ENCODE results near the gene TTLL4.
"Not testable (repeated sequence)": the region's sequence is repeated elsewhere in the genome, so short reads cannot be mapped to it uniquely, and the experiment has no call there.

TTLL4 gene

GRCh38 chr2:218746470-218746795 is 35.8 kb downstream of the TTLL4 start:
- DNase-seq, result no peak

DNA sequence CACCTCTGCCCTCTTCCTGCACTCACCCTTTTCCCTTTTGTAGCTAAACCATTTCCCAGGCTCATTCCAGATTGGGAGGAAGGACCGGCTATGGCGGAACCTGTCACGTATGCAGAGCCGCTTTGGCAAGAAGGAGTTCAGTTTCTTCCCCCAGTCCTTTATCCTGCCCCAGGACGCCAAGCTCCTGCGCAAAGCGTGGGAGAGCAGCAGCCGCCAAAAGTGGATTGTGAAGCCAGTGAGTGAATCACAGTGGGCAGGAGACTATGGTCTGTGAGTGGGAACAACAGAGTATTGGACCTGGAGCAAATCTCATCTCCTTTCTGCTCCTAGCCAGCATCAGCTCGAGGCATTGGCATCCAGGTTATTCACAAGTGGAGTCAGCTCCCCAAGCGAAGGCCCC is 36.3 kb downstream of the TTLL4 start:
- DNase-seq, result no peak

DNA sequence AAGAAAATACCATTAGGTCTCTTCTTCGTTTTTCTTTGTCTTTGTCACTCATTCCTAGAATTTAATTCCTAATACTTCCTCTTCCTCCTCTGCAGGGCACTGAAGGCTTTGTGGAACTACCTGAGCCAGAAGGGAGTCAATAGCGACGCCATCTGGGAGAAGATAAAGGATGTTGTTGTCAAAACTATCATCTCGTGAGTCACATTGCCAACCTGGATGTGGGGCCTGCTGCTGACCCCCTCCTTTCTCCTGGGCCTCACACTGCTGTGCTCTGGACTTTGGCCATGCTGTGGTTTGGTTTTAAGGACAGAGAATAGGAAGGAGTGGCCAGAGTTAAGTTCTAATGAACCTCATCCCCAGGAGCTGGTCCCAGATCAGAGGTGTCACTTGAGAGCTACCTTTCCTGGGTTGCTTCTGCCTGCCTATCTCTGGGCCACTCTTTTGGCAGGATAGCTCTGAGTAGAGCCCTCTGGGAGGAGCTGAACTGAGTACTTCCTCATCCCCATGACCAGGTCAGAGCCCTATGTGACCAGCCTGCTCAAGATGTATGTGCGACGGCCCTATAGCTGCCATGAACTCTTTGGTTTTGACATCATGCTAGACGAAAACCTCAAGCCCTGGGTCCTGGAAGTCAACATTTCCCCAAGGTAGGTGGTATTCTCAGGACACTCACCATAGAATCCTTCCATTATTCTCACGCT is 38.3 kb downstream of the TTLL4 start:
- no peak for DNase-seq

DNA sequence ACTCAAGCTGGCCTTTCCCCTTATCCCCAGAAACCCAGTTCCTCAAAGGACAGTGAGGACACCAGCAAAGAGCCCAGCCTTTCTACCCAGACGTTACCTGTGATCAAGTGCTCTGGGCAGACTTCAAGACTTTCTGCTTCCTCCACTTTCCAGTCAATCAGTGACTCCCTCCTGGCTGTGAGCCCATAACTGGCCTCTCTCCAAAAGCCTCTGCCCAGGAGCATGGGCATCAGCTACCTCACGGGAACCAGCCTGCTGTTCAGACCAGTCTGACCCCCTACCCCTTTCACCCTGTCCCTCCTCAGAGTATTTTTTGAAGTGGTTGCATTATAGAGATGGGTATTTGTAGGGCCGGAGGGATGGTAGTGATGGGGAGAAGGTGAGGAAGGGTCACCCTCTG is 43.6 kb downstream of the TTLL4 start:
- DNase-seq, result no peak

DNA sequence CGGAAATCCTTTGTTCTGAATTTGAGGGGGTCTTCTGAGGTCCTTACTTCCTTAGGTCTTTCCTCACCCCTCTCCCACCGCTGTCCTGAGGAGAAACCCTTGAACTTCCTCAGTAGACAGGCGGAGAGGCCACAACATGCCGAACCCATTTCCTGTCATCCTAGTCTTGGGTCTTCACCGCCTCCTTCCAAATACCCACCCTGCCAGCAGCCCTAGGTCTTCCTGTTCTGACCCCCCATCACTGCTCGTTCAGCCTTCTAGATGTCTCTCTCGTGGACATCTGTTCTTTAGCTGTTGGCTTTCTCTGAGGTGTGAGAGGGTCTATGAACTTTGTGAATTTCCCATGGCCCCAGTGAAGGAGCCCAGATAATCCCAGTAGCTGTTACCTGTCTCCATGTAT is 44.1 kb downstream of the TTLL4 start:
- no peak for DNase-seq

- DNase-seq, result no peak
These were observed 44.5 kb downstream of the TTLL4 start for GRCh38 chr2:218755198-218755566.

- no peak for DNase-seq
These were observed 45.2 kb downstream of the TTLL4 start for GRCh38 chr2:218755567-218756404.

DNA sequence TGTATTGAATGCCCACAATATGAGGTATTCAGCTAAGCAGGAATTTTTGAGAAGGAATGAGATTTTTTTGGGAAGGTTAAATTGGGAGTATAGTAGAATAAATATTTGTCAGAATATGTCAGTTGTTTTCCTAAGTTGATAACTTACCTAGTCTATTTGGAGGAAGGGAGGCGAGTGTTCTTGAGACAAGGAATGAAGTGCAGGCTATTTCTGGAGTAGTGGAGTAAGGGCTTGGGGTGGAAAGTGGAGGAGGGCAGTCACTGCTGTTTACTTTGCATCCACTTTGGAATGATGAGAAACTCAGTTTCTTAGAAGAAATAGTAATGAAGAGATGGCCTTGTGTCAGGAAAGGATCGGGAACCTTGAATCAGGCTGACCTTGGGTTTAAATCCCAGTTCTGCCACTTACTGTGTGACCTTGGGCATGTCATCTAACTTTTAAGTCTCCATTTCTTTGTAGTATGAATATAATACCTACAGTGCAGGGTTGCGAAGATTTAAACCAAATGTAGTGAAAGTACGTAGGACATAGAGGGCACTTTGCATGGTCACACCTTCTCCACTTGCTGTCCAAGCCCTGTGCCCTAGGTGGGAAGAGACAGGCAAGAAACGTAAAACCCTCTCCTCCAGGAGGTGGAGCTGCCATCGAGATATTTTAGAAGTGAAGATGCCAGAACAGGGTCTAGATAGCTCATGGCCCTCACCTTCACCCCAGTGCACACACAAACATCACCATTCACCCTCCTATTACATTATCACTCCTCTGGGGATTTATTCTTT is 46.2 kb downstream of the TTLL4 start:
- DNase-seq, result no peak

GRCh38 chr2:218761795-218762194 is 51.2 kb downstream of the TTLL4 start:
- no peak for DNase-seq

GRCh38 chr2:218772759-218773158 is 62.1 kb downstream of the TTLL4 start:
- not testable (repeated sequence) for DNase-seq

GRCh38 chr2:218773881-218774280 is 63.2 kb downstream of the TTLL4 start:
- no peak for DNase-seq

DNA sequence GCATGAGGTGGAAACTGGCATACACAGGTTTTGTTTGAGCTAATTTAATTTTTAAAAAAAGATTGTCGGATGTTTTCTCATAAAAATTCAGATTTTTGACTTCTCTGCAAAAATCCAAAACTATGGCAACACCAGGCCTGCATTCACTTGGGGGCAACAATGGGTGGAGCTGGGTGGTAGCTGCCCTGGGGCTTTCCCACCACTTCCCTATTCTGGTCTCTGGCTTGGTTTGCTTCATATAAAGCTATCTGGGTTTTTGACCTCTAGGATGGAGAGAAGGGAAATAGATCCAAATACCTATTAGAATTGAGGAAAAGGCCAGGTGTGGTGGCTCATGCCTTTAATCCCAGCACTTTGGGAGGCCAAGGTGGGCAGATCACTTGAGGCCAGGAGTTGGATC is 65.9 kb downstream of the TTLL4 start:
- DNase-seq, result no peak

DNA sequence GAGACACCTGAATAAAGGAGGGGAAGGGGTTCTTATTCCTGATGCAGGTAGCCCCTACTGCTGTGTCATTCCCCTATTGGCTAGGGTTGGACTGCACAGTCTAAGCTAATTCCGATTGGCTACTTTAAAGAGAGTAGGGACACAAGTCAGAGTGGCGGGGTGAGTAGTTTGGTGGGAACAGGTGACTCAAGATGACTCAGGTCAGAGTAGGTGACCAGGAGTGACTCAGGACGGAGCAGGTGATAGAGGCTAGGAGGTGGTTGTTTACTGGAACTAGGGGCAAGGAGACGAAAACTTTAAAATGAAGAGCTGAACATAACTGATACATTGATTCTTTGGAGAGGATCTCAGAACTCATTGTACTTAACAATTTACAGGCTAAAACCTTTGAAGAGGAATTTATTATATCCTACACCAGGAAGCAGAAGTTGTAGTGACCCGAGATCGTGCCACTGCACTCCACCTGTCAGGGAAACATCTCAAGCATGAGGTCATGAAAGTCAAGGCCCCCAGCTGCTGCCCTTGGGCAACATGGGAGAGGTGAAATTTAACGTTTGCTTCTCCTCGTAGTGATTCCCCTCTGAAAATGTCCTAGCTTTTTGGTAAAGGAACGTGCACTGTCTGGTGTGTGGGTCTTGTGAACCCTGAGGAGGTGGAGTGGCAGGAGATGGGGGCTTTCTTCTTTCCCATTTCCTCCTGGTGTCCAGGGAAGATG is 66.8 kb downstream of the TTLL4 start:
- DNase-seq, result no peak

GRCh38 chr2:218780046-218780445 is 69.4 kb downstream of the TTLL4 start:
- DNase-seq, result no peak

DNA sequence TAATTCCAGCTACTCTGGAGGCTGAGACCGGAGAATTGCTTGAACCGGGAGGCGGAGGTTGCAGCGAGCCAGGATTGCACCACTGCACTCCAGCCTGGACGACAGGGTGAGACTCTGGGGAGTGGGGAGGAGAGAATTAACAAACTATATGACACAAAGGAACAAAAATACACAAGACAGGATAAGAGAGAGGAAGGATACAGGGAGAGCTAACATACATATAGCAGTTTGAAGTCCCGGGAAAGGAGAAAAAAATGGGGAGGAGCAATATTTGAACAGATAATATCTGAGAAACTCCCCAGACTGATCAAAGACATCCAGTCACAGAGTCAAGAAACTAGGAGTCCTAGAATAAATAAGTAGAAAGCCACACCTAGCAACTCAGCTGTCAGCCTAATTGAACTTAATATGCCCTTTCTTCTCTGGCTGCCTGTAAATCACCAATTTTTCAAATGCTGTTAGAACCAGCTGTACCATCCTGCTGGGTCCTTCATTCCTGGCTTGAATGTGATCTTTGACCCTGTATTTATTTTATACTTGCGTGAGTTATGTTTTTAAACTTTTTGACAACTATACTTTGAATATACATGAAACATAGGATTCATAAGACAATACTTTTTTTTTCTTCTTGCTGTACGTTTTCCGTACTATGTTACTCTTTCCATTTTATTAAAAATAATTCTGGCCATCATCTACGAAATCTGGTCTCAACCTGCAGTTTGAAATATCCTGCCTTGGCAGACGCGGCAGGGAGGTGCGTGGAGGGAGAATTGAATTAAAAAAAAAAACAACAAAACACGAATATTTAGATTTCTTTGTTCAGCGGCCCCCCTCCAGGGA is 70.4 kb downstream of the TTLL4 start:
- no peak for DNase-seq

DNA sequence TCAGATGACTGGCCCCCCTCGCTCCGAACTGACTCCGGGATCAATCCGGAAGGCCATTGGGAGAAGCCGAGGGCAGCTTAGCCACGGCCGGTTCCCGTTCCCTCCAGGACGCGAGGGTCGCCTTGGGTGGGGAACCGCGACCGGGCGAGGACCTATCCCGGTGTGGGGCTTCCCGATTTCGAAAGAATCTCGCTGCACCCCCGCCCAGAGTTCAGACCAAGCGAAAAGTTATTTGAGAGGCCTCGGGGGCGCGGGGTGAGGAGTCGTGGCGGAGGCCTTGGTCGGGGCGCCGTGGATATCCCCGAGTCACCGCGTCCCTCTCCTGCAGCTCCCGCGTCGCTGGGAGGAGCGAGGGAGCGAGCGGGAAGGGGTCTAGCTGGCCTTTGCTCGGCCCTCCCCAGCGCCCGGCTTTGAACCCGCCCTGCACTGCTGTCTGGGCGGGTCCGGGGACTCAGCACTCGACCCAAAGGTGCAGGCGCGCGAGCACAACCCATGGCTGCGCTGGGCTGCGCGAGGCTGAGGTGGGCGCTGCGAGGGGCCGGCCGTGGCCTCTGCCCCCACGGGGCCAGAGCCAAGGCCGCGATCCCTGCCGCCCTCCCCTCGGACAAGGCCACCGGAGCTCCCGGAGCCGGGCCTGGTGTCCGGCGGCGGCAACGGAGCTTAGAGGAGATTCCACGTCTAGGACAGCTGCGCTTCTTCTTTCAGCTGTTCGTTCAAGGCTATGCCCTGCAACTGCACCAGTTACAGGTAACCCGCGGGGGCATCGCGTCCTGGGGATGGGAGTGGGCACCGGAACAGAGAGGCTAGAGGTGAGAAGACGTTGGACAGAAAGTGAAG is 71.3 kb downstream of the TTLL4 start, which contains the start of gene CYP27A1:
Gene CYP27A1 (plus strand): TSS at position 457 of the 837 bp plus-strand sequence. CDS start 36 bp downstream, at position 493.
- no peak for DNase-seq

DNA sequence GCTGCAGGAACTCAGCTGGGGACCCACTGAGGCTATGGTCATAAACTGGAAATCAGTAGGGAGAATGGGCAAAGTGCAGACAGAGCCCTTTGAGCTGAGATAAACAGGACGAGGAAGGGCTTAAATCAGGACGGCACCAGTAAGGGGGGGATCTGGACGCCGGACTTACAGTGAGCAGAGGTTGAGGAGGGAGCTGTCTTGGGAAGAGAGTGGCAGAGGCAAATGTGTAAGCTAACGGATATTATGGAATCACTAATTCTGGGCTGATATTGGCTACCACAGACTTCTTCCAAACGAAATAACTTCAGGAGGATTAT is 71.9 kb downstream of the TTLL4 start:
- no peak for DNase-seq

- DNase-seq, result no peak
These were observed 73.1 kb downstream of the TTLL4 start for GRCh38 chr2:218783688-218784087.

- DNase-seq, result no peak
These were observed 74.5 kb downstream of the TTLL4 start for GRCh38 chr2:218785103-218785502.

GRCh38 chr2:218786133-218786532 is 75.5 kb downstream of the TTLL4 start:
- no peak for DNase-seq

- DNase-seq, result no peak
These were observed 78.1 kb downstream of the TTLL4 start for GRCh38 chr2:218788529-218789255.

All from activated CD4-positive, alpha-beta T cell treated with anti-CD3 and anti-CD28 coated beads, Interleukin-2, amount 50 U/mL, for 48 hours (primary cell).